Neutrophil (primary cell): Measurements from ENCODE around the gene PLD1.
"Not testable (repeated sequence)": the region's sequence is repeated elsewhere in the genome, so short reads cannot be mapped to it uniquely, and the experiment has no call there.

Experiments used
- H3K27ac ChIP-seq: fragments of 200-600 bp; sonication (generic); 2 replicates; pipeline ENCODE4 v1.5.1; 2016; ENCODE audit warnings: mild to moderate bottlenecking, moderate library complexity
- H3K27me3 ChIP-seq: fragments of 200-600 bp; sonication (generic); 2 replicates; pipeline ENCODE4 v1.6.0; 2016; ENCODE audit warnings: mild to moderate bottlenecking
- H3K36me3 ChIP-seq: fragments of 200-600 bp; sonication (generic); 2 replicates; pipeline ENCODE4 v1.5.1; 2017
- H3K4me1 ChIP-seq, 2 experiments: fragments of 200-600 bp in 1 of 2; sonication (generic) in 1 of 2; 1 replicate in 1 of 2; 2 replicates in 1 of 2; pipeline versions ENCODE4 v1.5.1 to v1.6.1; 2013 to 2016; ENCODE audit warnings: low read depth in 1 of 2, low read length in 1 of 2, mild to moderate bottlenecking in 1 of 2, moderate library complexity in 1 of 2; ENCODE audit not compliant: control insufficient read depth in 1 of 2, insufficient read depth in 1 of 2
- H3K4me3 ChIP-seq, 2 experiments: fragments of 200-600 bp in 1 of 2; sonication (generic) in 1 of 2; 1 replicate in 1 of 2; 2 replicates in 1 of 2; pipeline ENCODE4 v1.5.1; 2013 to 2016; ENCODE audit warnings: low read depth in 1 of 2, low read length in 1 of 2, mild to moderate bottlenecking in 1 of 2, moderate library complexity in 1 of 2
- H3K9me3 ChIP-seq: fragments of 200-600 bp; sonication (generic); 2 replicates; pipeline ENCODE4 v1.5.1; 2016
- CTCF ChIP-seq: fragments of 200-600 bp; sonication (generic); IDR thresholded peaks from 2 replicates; pipeline ENCODE4 v1.5.1; 2016; ENCODE audit warnings: antibody characterized with exemption

Gene PLD1

GRCh38 chr3:171640520-171641412, 169.5 kb downstream of the PLD1 start:
- Histone ChIP-seq H3K27ac (no peak overlapping the region), H3K4me3 (no peak overlapping the region), H3K36me3 (peaks cover 56% of the 10 kb centered on the region), H3K27me3 (no peaks in the 10 kb centered on the region), H3K4me1 (peaks cover 0 to 3% of the 10 kb centered on the region in 2 experiments), H3K9me3 (no peaks in the 10 kb centered on the region)
- TF ChIP-seq CTCF, result no peak

- Histone ChIP-seq H3K27me3 (no peaks in the 10 kb centered on the region), H3K27ac (no peak overlapping the region), H3K9me3 (no peaks in the 10 kb centered on the region), H3K4me3 (no peak overlapping the region), H3K36me3 (peaks cover 41% of the 10 kb centered on the region), H3K4me1 (peaks cover 0 to 3% of the 10 kb centered on the region in 2 experiments)
- TF ChIP-seq CTCF, result no peak
Measured at GRCh38 chr3:171636666-171637065, 173.6 kb downstream of the PLD1 start.

- H3K9me3 ChIP-seq, result no peaks in the 10 kb centered on the region
- H3K36me3 ChIP-seq, result peaks cover 17% of the 10 kb centered on the region
- TF ChIP-seq CTCF, result no peak
- no peak overlapping the region for H3K27ac ChIP-seq
- H3K4me3 ChIP-seq, result no peak overlapping the region
- peaks cover 0 to 3% of the 10 kb centered on the region in 2 experiments for H3K4me1 ChIP-seq
- no peaks in the 10 kb centered on the region for H3K27me3 ChIP-seq
Measured at GRCh38 chr3:171632766-171633165, 177.5 kb downstream of the PLD1 start.

GRCh38 chr3:171626799-171627198, 183.5 kb downstream of the PLD1 start:
- H3K27me3 ChIP-seq, H3K9me3 ChIP-seq, H3K4me1 ChIP-seq, H3K36me3 ChIP-seq, H3K4me3 ChIP-seq, H3K27ac ChIP-seq: not testable (repeated sequence)

GRCh38 chr3:171622126-171622525, 188.2 kb downstream of the PLD1 start:
- no peaks in the 10 kb centered on the region for H3K27me3 ChIP-seq
- TF ChIP-seq CTCF, result no peak
- no peak overlapping the region for H3K27ac ChIP-seq

GRCh38 chr3:171620825-171621434, 189.4 kb downstream of the PLD1 start:
- TF ChIP-seq CTCF, result no peak
- no peaks in the 10 kb centered on the region for H3K4me1 ChIP-seq
- no peak overlapping the region for H3K4me3 ChIP-seq
- no peaks in the 10 kb centered on the region for H3K27me3 ChIP-seq
- no peaks in the 10 kb centered on the region for H3K9me3 ChIP-seq
- peaks cover 51% of the 10 kb centered on the region for H3K36me3 ChIP-seq
- no peak overlapping the region for H3K27ac ChIP-seq

More at GRCh38 chr3:171622126-171622525, 188.2 kb downstream of the PLD1 start:
- Histone ChIP-seq H3K36me3 (peaks cover 39% of the 10 kb centered on the region), H3K9me3 (no peaks in the 10 kb centered on the region), H3K4me1 (no peaks in the 10 kb centered on the region), H3K4me3 (no peak overlapping the region)
